Measurements from ENCODE around the gene IRF3.

DNA sequence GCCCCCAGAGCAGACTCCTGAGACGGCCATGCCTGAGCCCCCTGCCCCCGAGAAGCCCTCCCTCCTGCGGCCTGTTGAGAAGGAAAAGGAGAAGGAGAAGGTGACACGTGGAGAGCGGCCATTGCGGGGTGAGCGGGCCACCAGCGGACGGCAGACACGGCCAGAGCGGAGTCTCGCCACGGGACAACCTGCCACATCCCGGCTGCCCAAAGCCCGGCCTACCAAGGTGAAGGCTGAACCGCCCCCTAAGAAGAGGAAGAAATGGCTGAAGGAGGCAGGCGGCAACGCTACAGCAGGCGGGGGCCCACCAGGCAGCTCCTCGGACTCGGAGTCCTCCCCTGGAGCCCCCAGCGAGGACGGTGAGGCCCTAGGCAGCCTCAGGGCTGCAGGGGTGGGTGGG is 49.8 kb downstream of the IRF3 start:
- TF ChIP-seq USF2 (IDR thresholded peaks at IDR 0.05; ENCODE audit: low read depth, low read length): no peak
- TF ChIP-seq, protein P1, sequence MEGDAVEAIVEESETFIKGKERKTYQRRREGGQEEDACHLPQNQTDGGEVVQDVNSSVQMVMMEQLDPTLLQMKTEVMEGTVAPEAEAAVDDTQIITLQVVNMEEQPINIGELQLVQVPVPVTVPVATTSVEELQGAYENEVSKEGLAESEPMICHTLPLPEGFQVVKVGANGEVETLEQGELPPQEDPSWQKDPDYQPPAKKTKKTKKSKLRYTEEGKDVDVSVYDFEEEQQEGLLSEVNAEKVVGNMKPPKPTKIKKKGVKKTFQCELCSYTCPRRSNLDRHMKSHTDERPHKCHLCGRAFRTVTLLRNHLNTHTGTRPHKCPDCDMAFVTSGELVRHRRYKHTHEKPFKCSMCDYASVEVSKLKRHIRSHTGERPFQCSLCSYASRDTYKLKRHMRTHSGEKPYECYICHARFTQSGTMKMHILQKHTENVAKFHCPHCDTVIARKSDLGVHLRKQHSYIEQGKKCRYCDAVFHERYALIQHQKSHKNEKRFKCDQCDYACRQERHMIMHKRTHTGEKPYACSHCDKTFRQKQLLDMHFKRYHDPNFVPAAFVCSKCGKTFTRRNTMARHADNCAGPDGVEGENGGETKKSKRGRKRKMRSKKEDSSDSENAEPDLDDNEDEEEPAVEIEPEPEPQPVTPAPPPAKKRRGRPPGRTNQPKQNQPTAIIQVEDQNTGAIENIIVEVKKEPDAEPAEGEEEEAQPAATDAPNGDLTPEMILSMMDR (conservative IDR thresholded peaks at IDR 0.05; ENCODE audit: low read depth, low read length): no peak
- no peak for TF ChIP-seq POLR2A (IDR thresholded peaks at IDR 0.05; ENCODE audit: low read depth, low read length)
- no peak for TF ChIP-seq MAZ (IDR thresholded peaks at IDR 0.05; ENCODE audit: borderline replicate concordance, low read depth, low read length)
- no peak for TF ChIP-seq RAD21 (IDR thresholded peaks at IDR 0.05; ENCODE audit: low read length)
- TF ChIP-seq RFX5 (IDR thresholded peaks at IDR 0.05; ENCODE audit: low read depth, low read length): no peak
- no peak for TF ChIP-seq RCOR1 (IDR thresholded peaks at IDR 0.05; ENCODE audit: insufficient replicate concordance, low read length)
- no peak for TF ChIP-seq MAFK (IDR thresholded peaks at IDR 0.05; ENCODE audit: low read depth, low read length)
- TF ChIP-seq BHLHE40 (IDR thresholded peaks at IDR 0.05; ENCODE audit: low read depth, low read length): no peak
- TF ChIP-seq MXI1 (IDR thresholded peaks at IDR 0.05; ENCODE audit: borderline replicate concordance, low read depth, low read length): no peak
- TF ChIP-seq CEBPB (IDR thresholded peaks at IDR 0.05; ENCODE audit: low read depth, low read length): no peak
- no peak for TF ChIP-seq FOS (IDR thresholded peaks at IDR 0.05; ENCODE audit: low read depth, low read length)
- no peak for TF ChIP-seq NFE2L2 (IDR thresholded peaks at IDR 0.05; ENCODE audit: low read depth, low read length)

Data from IMR-90 (cell line).